ENCODE results near the gene ARHGAP30.

DNA sequence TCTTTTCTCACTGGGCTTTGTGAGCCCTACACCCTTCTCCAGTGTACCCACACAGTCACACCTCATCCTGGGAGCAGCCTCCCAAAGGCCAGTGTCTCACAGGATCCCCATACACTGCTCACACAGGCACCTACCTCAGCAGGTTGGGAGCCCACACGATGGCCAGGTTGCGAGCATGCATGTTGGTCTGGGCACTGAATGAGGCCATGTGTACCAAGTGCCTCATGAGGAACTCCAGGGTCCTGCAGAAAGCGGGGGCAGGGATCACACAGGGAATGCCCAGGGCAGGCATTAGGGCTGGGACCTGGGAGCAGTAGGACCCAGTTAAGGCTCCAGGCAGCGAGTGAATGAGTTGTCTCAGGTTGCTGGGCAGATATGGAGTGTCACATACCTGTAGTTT, 15.5 kb downstream of the ARHGAP30 start:
- TF ChIP-seq, protein P1, sequence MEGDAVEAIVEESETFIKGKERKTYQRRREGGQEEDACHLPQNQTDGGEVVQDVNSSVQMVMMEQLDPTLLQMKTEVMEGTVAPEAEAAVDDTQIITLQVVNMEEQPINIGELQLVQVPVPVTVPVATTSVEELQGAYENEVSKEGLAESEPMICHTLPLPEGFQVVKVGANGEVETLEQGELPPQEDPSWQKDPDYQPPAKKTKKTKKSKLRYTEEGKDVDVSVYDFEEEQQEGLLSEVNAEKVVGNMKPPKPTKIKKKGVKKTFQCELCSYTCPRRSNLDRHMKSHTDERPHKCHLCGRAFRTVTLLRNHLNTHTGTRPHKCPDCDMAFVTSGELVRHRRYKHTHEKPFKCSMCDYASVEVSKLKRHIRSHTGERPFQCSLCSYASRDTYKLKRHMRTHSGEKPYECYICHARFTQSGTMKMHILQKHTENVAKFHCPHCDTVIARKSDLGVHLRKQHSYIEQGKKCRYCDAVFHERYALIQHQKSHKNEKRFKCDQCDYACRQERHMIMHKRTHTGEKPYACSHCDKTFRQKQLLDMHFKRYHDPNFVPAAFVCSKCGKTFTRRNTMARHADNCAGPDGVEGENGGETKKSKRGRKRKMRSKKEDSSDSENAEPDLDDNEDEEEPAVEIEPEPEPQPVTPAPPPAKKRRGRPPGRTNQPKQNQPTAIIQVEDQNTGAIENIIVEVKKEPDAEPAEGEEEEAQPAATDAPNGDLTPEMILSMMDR (IDR thresholded peaks at IDR 0.05; ENCODE audit: low read depth, low read length, poor library complexity, severe bottlenecking), result no peak
- TF ChIP-seq EZH2phosphoT487 (IDR thresholded peaks at IDR 0.05; ENCODE audit: borderline replicate concordance, low read length), result no peak

Measured in DOHH2 (cell line).